ENCODE measurements around the gene TAF11L8. TPM values are rescaled to one million over a fixed set of nuclear protein-coding genes. Genes with fewer than 3 reads are reported as not detected.
"Not testable (repeated sequence)": the region's sequence is repeated elsewhere in the genome, so short reads cannot be mapped to it uniquely, and the experiment has no call there.

The TAF11L8 gene
- total and polyA plus RNA-seq, 12 donors, result not detected

DNA sequence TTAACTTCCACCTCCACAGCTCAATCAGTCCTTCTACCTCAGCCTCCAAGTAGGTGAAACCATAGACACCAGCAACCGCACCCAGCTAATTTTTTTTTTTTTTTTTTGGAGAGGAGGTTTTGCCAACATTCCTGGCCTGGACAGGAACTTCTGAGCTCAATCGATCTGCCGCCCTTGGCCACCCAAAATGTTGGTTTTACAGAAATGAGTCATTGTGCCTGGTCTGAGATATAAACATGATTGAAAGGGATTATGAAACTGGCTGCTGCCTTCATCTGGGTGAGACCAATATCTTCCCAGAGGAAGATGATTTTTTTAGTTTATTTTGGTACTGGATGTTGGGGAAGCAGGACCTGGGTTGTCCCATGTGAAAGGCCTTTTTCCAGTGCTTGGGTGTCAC lies 28.6 kb upstream of the TAF11L8 start:
- intact Hi-C loops (cut with DNase I), result no loop called here
- Histone ChIP-seq H3K4me1 (replicated peaks in 1 of 2) (no peaks in the 10 kb centered on the region), H3K9me3 (replicated peaks in 1 of 3) (no peaks in the 10 kb centered on the region), H3K4me3 (no peak overlapping the region), H3K27me3 (no peaks in the 10 kb centered on the region), H3K36me3 (replicated peaks in 1 of 2) (no peaks in the 10 kb centered on the region), H3K27ac (no peak overlapping the region)
- no peak for TF ChIP-seq POLR2A (IDR thresholded peaks at IDR 0.05)
- TF ChIP-seq, protein P1, sequence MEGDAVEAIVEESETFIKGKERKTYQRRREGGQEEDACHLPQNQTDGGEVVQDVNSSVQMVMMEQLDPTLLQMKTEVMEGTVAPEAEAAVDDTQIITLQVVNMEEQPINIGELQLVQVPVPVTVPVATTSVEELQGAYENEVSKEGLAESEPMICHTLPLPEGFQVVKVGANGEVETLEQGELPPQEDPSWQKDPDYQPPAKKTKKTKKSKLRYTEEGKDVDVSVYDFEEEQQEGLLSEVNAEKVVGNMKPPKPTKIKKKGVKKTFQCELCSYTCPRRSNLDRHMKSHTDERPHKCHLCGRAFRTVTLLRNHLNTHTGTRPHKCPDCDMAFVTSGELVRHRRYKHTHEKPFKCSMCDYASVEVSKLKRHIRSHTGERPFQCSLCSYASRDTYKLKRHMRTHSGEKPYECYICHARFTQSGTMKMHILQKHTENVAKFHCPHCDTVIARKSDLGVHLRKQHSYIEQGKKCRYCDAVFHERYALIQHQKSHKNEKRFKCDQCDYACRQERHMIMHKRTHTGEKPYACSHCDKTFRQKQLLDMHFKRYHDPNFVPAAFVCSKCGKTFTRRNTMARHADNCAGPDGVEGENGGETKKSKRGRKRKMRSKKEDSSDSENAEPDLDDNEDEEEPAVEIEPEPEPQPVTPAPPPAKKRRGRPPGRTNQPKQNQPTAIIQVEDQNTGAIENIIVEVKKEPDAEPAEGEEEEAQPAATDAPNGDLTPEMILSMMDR (IDR thresholded peaks at IDR 0.05), result no peak
- DNase-seq, result no peak
- 69 to 89% (median 85%) methylated on average over 3 of the region's 3 CpGs for WGBS, 4 donors

DNA sequence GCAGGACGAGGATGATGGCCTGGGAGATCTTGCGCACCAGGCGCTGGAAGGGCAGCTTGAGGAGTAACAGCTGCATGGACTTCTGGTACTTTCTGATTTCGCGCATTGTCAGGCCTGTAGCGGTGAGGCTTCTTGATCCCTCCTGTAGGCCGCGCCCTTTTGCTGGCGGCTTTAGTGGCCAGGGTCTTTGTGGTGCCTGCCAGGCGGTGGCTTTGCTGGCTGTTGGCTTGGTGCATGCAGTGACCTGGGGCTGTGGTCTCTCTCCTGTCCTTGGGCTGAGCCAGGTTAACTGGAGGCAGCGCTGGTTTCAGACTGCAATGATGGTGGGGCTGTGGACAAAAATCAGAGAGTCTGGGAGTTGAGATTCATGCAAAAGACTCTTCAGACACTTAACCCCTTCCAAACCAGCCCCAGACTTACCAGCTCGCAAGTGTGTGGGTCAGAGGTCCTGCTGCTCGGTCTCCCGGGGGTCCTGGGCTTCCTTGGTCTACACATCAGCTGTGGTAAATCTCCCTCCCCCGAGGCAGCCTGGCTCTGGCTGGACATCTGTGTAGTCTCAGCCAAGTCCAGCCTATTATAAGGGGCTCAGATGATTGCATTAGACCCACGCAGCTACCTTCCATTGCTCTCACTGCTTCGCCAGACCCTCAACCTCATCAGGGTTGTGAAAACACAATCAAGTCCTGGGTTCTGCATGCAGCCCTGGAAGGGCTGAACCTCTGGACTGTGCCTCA lies 24.3 kb upstream of the TAF11L8 start:
- Histone ChIP-seq H3K27ac (no peak overlapping the region), H3K9me3 (replicated peaks in 1 of 3) (no peaks in the 10 kb centered on the region), H3K27me3 (no peaks in the 10 kb centered on the region), H3K36me3 (replicated peaks in 1 of 2) (no peaks in the 10 kb centered on the region), H3K4me1 (replicated peaks in 1 of 2) (no peaks in the 10 kb centered on the region), H3K4me3 (no peak overlapping the region)
- 87 to 92% (median 91%) methylated on average over 13 to 17 of the region's 17 CpGs for WGBS, 4 donors
- DNase-seq, result no peak
- intact Hi-C loops (cut with DNase I), result no loop called here
- TF ChIP-seq, protein P1 (IDR thresholded peaks at IDR 0.05), result no peak
- no peak for TF ChIP-seq POLR2A (IDR thresholded peaks at IDR 0.05)

DNA sequence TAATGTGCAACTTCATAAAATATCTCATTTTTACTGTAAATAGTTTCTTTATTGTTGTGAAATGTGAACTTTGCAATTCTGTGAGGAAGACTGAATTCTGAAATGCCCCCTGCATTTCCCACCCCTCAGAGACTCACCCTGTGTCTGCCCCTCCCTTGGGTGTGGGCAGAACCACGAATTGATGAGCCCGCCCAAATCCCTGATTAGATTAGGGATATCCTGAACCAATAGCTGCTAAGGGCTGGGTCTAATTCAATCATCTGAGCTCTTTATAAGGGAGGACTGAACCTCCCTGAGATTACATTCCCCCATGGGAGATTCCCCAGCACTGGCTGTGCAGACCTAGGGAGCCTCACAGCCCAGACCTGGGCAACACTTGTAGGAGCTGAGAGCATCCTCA lies 19.3 kb upstream of the TAF11L8 start, which contains the start of gene TAF11L12:
TSS of gene TAF11L12 (plus strand) at position 301 of the 400 bp plus-strand sequence.
- DNase-seq; H3K4me3 ChIP-seq; H3K4me1 ChIP-seq (replicated peaks in 1 of 2); H3K27me3 ChIP-seq; H3K9me3 ChIP-seq (replicated peaks in 1 of 3); H3K36me3 ChIP-seq (replicated peaks in 1 of 2); intact Hi-C loops (cut with DNase I); H3K27ac ChIP-seq: not testable (repeated sequence)
- 68 to 81% (median 76%) methylated on average over 2 of the region's 2 CpGs; no CpG with 5 or more reads in 1 of the 4 donors for WGBS, 4 donors

DNA sequence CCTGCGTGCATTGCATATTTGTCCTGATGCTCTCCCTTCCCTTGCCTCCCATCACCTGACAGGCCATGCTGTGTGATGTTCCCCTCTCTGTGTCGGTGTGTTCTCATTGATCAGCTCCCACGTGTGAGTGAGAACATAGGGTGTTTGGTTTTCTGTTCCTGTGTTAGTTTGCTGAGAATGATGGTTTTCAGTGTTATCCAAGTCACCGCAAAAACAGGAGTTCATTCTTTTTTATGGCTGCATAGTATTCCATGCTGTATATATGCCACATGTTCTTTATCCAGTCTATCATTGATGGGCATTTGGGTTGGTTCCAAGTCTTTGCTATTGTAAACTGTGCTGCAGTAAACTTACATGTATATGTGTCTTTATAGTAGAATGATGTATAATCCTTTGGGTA lies 16.7 kb upstream of the TAF11L8 start:
- 78 to 93% (median 86%) methylated on average over 3 to 4 of the region's 4 CpGs for WGBS, 4 donors
- intact Hi-C loops (cut with DNase I); DNase-seq; H3K9me3 ChIP-seq (replicated peaks in 1 of 3); H3K36me3 ChIP-seq (replicated peaks in 1 of 2); H3K27ac ChIP-seq; H3K27me3 ChIP-seq; H3K4me1 ChIP-seq (replicated peaks in 1 of 2); H3K4me3 ChIP-seq: not testable (repeated sequence)

DNA sequence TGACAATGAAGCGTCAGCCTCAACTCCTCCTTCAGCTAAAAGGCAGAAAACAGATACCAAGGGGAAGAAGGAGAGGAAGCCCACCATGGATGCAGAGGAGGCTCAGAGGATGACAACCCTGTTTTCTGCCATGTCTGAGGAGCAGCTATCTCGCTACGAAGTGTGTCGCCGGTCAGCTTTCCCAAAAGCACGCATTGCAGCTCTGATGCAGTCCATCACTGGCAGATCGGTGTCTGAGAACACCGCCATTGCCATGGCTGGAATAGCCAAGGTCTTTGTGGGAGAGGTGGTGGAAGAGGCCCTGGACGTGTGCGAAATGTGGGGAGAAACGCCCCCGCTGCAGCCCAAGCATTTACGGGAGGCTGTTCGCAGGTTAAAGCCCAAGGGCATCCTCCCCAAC lies 14.2 kb upstream of the TAF11L8 start:
- no peak for TF ChIP-seq POLR2A (IDR thresholded peaks at IDR 0.05)
- TF ChIP-seq, protein P1 (IDR thresholded peaks at IDR 0.05), result no peak
- no peak overlapping the region for H3K4me3 ChIP-seq
- intact Hi-C loops (cut with DNase I), result no loop called here
- H3K9me3 ChIP-seq (replicated peaks in 1 of 3), result no peaks in the 10 kb centered on the region
- H3K27me3 ChIP-seq, result no peaks in the 10 kb centered on the region
- no peaks in the 10 kb centered on the region for H3K4me1 ChIP-seq (replicated peaks in 1 of 2)
- WGBS, 4 donors, result 84 to 89% (median 86%) methylated on average over 8 to 14 of the region's 14 CpGs
- no peak for DNase-seq
- no peaks in the 10 kb centered on the region for H3K36me3 ChIP-seq (replicated peaks in 1 of 2)
- no peak overlapping the region for H3K27ac ChIP-seq

DNA sequence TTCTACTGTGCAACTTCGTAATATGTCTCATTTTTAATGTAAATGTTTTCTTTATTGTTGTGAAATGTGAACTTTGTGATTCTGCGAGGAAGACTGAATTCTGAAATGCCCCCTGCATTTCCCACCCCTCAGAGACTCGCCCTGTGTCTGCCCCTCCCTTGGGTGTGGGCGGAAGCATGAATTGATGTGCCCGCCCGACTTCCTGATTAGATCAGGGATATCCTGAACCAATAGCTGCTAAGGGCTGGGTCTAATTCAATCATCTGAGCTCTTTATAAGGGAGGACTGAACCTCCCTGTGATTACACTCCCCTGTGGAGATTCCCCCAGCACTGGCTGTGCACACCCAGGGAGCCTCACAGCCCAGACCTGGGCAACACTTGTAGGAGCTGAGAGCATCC lies 13.1 kb upstream of the TAF11L8 start, which contains the start of gene TAF11L11:
TSS of gene TAF11L11 (plus strand) at position 304 of the 400 bp plus-strand sequence.
- H3K4me3 ChIP-seq; H3K27me3 ChIP-seq; intact Hi-C loops (cut with DNase I); H3K36me3 ChIP-seq (replicated peaks in 1 of 2); H3K9me3 ChIP-seq (replicated peaks in 1 of 3); DNase-seq; H3K27ac ChIP-seq; H3K4me1 ChIP-seq (replicated peaks in 1 of 2): not testable (repeated sequence)
- 71 to 84% (median 74%) methylated on average over 6 of the region's 6 CpGs for WGBS, 4 donors

DNA sequence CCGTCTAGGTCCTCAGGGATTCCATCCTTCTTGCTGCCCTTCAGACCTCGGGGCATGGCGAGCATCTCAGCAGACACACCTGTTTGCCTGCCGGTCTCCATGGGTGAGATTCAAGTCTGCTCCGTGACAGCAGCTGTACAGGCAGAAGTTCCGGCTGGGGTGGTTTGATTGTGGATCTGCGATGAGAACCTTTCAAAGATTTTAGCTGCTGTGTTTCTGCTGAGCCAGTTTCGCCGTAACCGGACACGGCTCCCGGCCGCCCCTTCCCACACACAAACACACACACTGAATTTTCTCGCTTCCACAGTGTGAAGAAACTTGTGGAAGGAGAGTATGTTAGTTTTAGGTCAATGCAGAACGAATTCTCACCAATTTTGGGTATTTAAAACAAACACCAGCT lies 7.0 kb upstream of the TAF11L8 start, which contains the start of gene TAF11L10:
TSS of gene TAF11L10 (minus strand) at position 101 of the 400 bp plus-strand sequence.
- H3K36me3 ChIP-seq (replicated peaks in 1 of 2); H3K9me3 ChIP-seq (replicated peaks in 1 of 3); H3K27ac ChIP-seq; H3K4me1 ChIP-seq (replicated peaks in 1 of 2); intact Hi-C loops (cut with DNase I); H3K4me3 ChIP-seq; DNase-seq; H3K27me3 ChIP-seq: not testable (repeated sequence)
- WGBS, 4 donors, result 40 to 82% methylated on average over 1 to 7 of the region's 15 CpGs; no CpG with 5 or more reads in 2 of the 4 donors

DNA sequence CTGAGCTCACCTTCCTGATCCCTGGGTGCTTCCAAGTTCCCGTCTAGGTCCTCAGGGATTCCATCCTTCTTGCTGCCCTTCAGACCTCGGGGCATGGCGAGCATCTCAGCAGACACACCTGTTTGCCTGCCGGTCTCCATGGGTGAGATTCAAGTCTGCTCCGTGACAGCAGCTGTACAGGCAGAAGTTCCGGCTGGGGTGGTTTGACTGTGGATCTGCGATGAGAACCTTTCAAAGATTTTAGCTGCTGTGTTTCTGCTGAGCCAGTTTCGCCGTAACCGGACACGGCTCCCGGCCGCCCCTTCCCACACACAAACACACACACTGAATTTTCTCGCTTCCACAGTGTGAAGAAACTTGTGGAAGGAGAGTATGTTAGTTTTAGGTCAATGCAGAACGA lies 3.5 kb upstream of the TAF11L8 start, which contains the start of gene TAF11L9:
TSS of gene TAF11L9 (minus strand) at position 140 of the 400 bp plus-strand sequence.
- H3K4me3 ChIP-seq; intact Hi-C loops (cut with DNase I); H3K36me3 ChIP-seq (replicated peaks in 1 of 2); H3K27ac ChIP-seq; H3K4me1 ChIP-seq (replicated peaks in 1 of 2); H3K27me3 ChIP-seq; H3K9me3 ChIP-seq (replicated peaks in 1 of 3): not testable (repeated sequence)
- DNase-seq, result peak in 1 of 7 donors; percentile 10
- WGBS, 4 donors, result 90 to 97% (median 94%) methylated on average over 8 to 12 of the region's 15 CpGs

Data from adrenal gland (tissue), 12 donors.